PFSK-1 (cell line): ENCODE data around the gene USP9Y.

Experiments used
- POLR2AphosphoS5 ChIP-seq: IDR thresholded peaks from 2 replicates; pipeline ENCODE4 v1.6.1; 2012; ENCODE audit warnings: low read depth, mild to moderate bottlenecking, control low read depth, low read length, moderate library complexity
- REST ChIP-seq, 2 experiments: IDR thresholded peaks; 2 replicates each; pipeline versions ENCODE4 v1.6.1 to v1.8.0; 2011 to 2012; ENCODE audit warnings: low read depth in 2 of 2, low read length in 2 of 2, control low read depth in 1 of 2, inconsistent platforms in 1 of 2, mild to moderate bottlenecking in 1 of 2, moderate library complexity in 1 of 2; ENCODE audit not compliant: insufficient read depth in 1 of 2
- SIN3A ChIP-seq: IDR thresholded peaks from 2 replicates; pipeline ENCODE4 v1.6.1; 2012; ENCODE audit warnings: mild to moderate bottlenecking, low read length, moderate library complexity, borderline replicate concordance; ENCODE audit not compliant: insufficient read depth

- TF ChIP-seq SIN3A (no peak), REST (IDR thresholded peaks at IDR 0.05; ENCODE audit: insufficient read depth in 1 of 2, low read depth in 2 of 2, low read length in 2 of 2) (no peak), POLR2AphosphoS5 (no peak)
Measured at GRCh38 chrY:12905517-12905872, 204.5 kb downstream of the USP9Y start.
